Liver (tissue), 9 donors: ENCODE measurements around the gene COPS2. TPM values are rescaled to one million over a fixed set of nuclear protein-coding genes. Genes with fewer than 3 reads are reported as not detected.

ENCODE experiments used
- DNase-seq: peaks from one replicate; pipeline ENCODE4 v3.0.0-alpha.2; 2017; ENCODE audit warnings: low spot score
- H3K27ac ChIP-seq, 2 donors: one replicate each; pipeline ENCODE4 v1.7.0; 2013; ENCODE audit warnings: inconsistent platforms in 2 of 2, low read length in 2 of 2, control low read depth in 1 of 2, low read depth in 1 of 2, mild to moderate bottlenecking in 1 of 2
- H3K27me3 ChIP-seq, 4 donors: one replicate each; pipeline versions ENCODE4 v1.6.1 to v1.7.0; 2013; ENCODE audit warnings: low read length in 3 of 4, inconsistent platforms in 1 of 4, mild to moderate bottlenecking in 1 of 4, moderate library complexity in 1 of 4; ENCODE audit not compliant: control insufficient read depth in 4 of 4, insufficient read depth in 4 of 4
- H3K36me3 ChIP-seq, 4 donors: one replicate each; pipeline versions ENCODE4 v1.6.1 to v1.7.0; 2013; ENCODE audit warnings: low read length in 3 of 4, mild to moderate bottlenecking in 3 of 4, low read depth in 1 of 4, moderate library complexity in 1 of 4; ENCODE audit not compliant: control insufficient read depth in 4 of 4, insufficient read depth in 3 of 4
- H3K4me1 ChIP-seq, 4 donors: one replicate each; pipeline versions ENCODE4 v1.6.1 to v1.7.0; 2013; ENCODE audit warnings: low read length in 3 of 4, mild to moderate bottlenecking in 3 of 4, moderate library complexity in 1 of 4; ENCODE audit not compliant: control insufficient read depth in 4 of 4, insufficient read depth in 4 of 4
- H3K4me3 ChIP-seq, 3 donors: one replicate each; pipeline versions ENCODE4 v1.6.1 to v1.7.0; 2013; ENCODE audit warnings: low read length in 3 of 3, control low read depth in 1 of 3, low read depth in 1 of 3, mild to moderate bottlenecking in 1 of 3
- H3K9ac ChIP-seq, 2 donors: one replicate each; pipeline ENCODE4 v1.7.0; 2013; ENCODE audit warnings: low read length in 2 of 2, mild to moderate bottlenecking in 2 of 2, moderate library complexity in 2 of 2, control low read depth in 1 of 2, low read depth in 1 of 2
- H3K9me3 ChIP-seq, 4 donors: one replicate each; pipeline versions ENCODE4 v1.6.1 to v1.7.0; 2013; ENCODE audit warnings: low read length in 3 of 4; ENCODE audit not compliant: control insufficient read depth in 4 of 4
- ATF3 ChIP-seq: IDR thresholded peaks from 2 replicates; pipeline ENCODE4 v1.6.1; 2016; ENCODE audit warnings: antibody characterized with exemption
- CTCF ChIP-seq: fragments of 150-350 bp; IDR thresholded peaks from 2 replicates; pipeline ENCODE4 v1.5.1; 2017; ENCODE audit warnings: improper control_type of control experiment, low read depth, low read length; ENCODE audit not compliant: missing input control
- EGR1 ChIP-seq, 2 donors: IDR thresholded peaks; 2 replicates each; pipeline ENCODE4 v1.6.1; 2016 to 2018; ENCODE audit warnings: antibody characterized with exemption in 2 of 2, low read depth in 2 of 2
- FOXA1 ChIP-seq: IDR thresholded peaks from 2 replicates; pipeline ENCODE4 v1.6.1; 2016; ENCODE audit warnings: antibody characterized with exemption
- FOXA2 ChIP-seq: IDR thresholded peaks from 2 replicates; pipeline ENCODE4 v1.6.1; 2016; ENCODE audit warnings: antibody characterized with exemption
- GABPA ChIP-seq, 2 donors: IDR thresholded peaks in 1 of 2; conservative IDR thresholded peaks in 1 of 2; 2 replicates each; pipeline ENCODE4 v1.6.1; 2016; ENCODE audit warnings: antibody characterized with exemption in 2 of 2, mild to moderate bottlenecking in 1 of 2, moderate library complexity in 1 of 2
- HNF4A ChIP-seq, 2 donors: conservative IDR thresholded peaks; 2 replicates each; pipeline ENCODE4 v1.6.1; 2016; ENCODE audit warnings: antibody characterized with exemption in 2 of 2, mild to moderate bottlenecking in 2 of 2
- HNF4G ChIP-seq: IDR thresholded peaks from 2 replicates; pipeline ENCODE4 v1.6.1; 2016; ENCODE audit warnings: antibody characterized with exemption
- JUND ChIP-seq, 2 donors: IDR thresholded peaks; 2 replicates each; pipeline ENCODE4 v1.6.1; 2016; ENCODE audit warnings: antibody characterized with exemption in 2 of 2
- MAX ChIP-seq: IDR thresholded peaks from 2 replicates; pipeline ENCODE4 v1.6.1; 2016; ENCODE audit warnings: antibody characterized with exemption
- NR2F2 ChIP-seq: IDR thresholded peaks from 2 replicates; pipeline ENCODE4 v1.6.1; 2016; ENCODE audit warnings: antibody characterized with exemption
- RAD21 ChIP-seq, 2 donors: IDR thresholded peaks; 2 replicates each; pipeline ENCODE4 v1.6.1; 2016; ENCODE audit warnings: antibody characterized with exemption in 2 of 2, mild to moderate bottlenecking in 2 of 2
- REST ChIP-seq: IDR thresholded peaks from 2 replicates; pipeline ENCODE4 v1.6.1; 2016; ENCODE audit warnings: antibody characterized with exemption, mild to moderate bottlenecking
- RXRA ChIP-seq, 2 donors: IDR thresholded peaks; 2 replicates each; pipeline ENCODE4 v1.6.1; 2017 to 2018; ENCODE audit warnings: antibody characterized with exemption in 2 of 2, mild to moderate bottlenecking in 1 of 2
- SP1 ChIP-seq: IDR thresholded peaks from 2 replicates; pipeline ENCODE4 v1.6.1; 2018; ENCODE audit warnings: antibody characterized with exemption, mild to moderate bottlenecking
- TAF1 ChIP-seq: conservative IDR thresholded peaks from 2 replicates; pipeline ENCODE4 v1.6.1; 2016; ENCODE audit warnings: antibody characterized with exemption, mild to moderate bottlenecking
- YY1 ChIP-seq: IDR thresholded peaks from 2 replicates; pipeline ENCODE4 v1.6.1; 2016; ENCODE audit warnings: antibody characterized with exemption, mild to moderate bottlenecking
- ZBTB33 ChIP-seq: IDR thresholded peaks from 2 replicates; pipeline ENCODE4 v1.6.1; 2016; ENCODE audit warnings: antibody characterized with exemption
- WGBS: extraction: QIAGEN DNeasy Blood & Tissue Kit; methylation state at CpG from one replicate; pipeline ENCODE4 v1.1.7; 2013; 5-methylcytosine and 5-hydroxymethylcytosine counted together
- polyA plus RNA-seq, 2 donors: library from polyadenylated mRNA; stranded (reverse) in 1 of 2; unstranded in 1 of 2; fragments of 200-250 nt in 1 of 2; fragments of >200 nt in 1 of 2; fragmentation: Nextera tagmentation in 1 of 2; extraction: Ambion mirVana in 1 of 2; gene quantifications; one replicate each; pipeline versions ENCODE4 v1.2.1 to v1.2.3, GENCODE V29; 2013 to 2015
- total RNA-seq, 2 donors: library from RNA; depleted of rRNA; stranded (reverse); fragments of >200 nt; gene quantifications; one replicate each; pipeline ENCODE4 v1.2.3, GENCODE V29; 2014
- donor health status: healthy.
- donor health status: healthy.
- donor health status: healthy.
- donor health status: healthy.
- donor health status: healthy.

Gene COPS2
- total and polyA plus RNA-seq, 4 donors: 14.0 to 36.0 (median 25.5) TPM

GRCh38 chr15:49137861-49138260 lies 17.5 kb downstream of the COPS2 start:
- H3K4me1 ChIP-seq: no peaks in the 10 kb centered on the region
- no peaks in the 10 kb centered on the region for H3K9me3 ChIP-seq
- WGBS: 89% methylated on average over 2 of the region's 2 CpGs
- peaks cover 4 to 67% (median 51%) of the 10 kb centered on the region in 4 donors for H3K36me3 ChIP-seq
- TF ChIP-seq FOXA1: no peak
- TF ChIP-seq GABPA (IDR thresholded peaks at IDR 0.05 in 1 of 2, conservative IDR thresholded peaks at IDR 0.05 in 1 of 2): no peak
- TF ChIP-seq TAF1: no peak
- no peak for TF ChIP-seq REST
- no peak for TF ChIP-seq CTCF
- no peak for TF ChIP-seq NR2F2
- no peak for TF ChIP-seq EGR1 (IDR thresholded peaks at IDR 0.05; ENCODE audit: low read depth in 2 of 2)
- no peak for TF ChIP-seq ZBTB33
- no peak for TF ChIP-seq HNF4G
- no peak for TF ChIP-seq MAX
- TF ChIP-seq FOXA2: no peak
- no peak for TF ChIP-seq SP1
- no peak for TF ChIP-seq RXRA (IDR thresholded peaks at IDR 0.05)
- no peak for TF ChIP-seq HNF4A (conservative IDR thresholded peaks at IDR 0.05)
- TF ChIP-seq RAD21 (IDR thresholded peaks at IDR 0.05): no peak
- no peak for TF ChIP-seq JUND (IDR thresholded peaks at IDR 0.05)
- TF ChIP-seq ATF3: no peak
- no peak for TF ChIP-seq YY1
- H3K4me3 ChIP-seq: no peak overlapping the region
- no peaks in the 10 kb centered on the region for H3K27me3 ChIP-seq
- H3K27ac ChIP-seq: no peak overlapping the region
- DNase-seq: no peak
- no peak overlapping the region for H3K9ac ChIP-seq

- no peak for DNase-seq
- no peak for TF ChIP-seq RAD21 (IDR thresholded peaks at IDR 0.05)
- TF ChIP-seq SP1: no peak
- TF ChIP-seq YY1: no peak
- TF ChIP-seq NR2F2: no peak
- no peak for TF ChIP-seq ATF3
- H3K27me3 ChIP-seq: no peaks in the 10 kb centered on the region
- no peaks in the 10 kb centered on the region for H3K4me1 ChIP-seq
- peaks cover 1 to 59% (median 45%) of the 10 kb centered on the region in 4 donors for H3K36me3 ChIP-seq
- H3K9me3 ChIP-seq: no peaks in the 10 kb centered on the region
- 92% methylated on average over 3 of the region's 3 CpGs for WGBS
- no peak overlapping the region for H3K9ac ChIP-seq
- no peak overlapping the region for H3K27ac ChIP-seq
- H3K4me3 ChIP-seq: no peak overlapping the region
These were observed 19.5 kb downstream of the COPS2 start for GRCh38 chr15:49135911-49136310.
